Smooth muscle cell of the brain vasculature (primary cell): ENCODE measurements around the gene SORCS1.

Experiments used
- DNase-seq: peaks from one replicate; pipeline ENCODE4 v3.0.0-alpha.2; 2012; ENCODE audit warnings: low read depth, low spot score

Gene SORCS1

DNA sequence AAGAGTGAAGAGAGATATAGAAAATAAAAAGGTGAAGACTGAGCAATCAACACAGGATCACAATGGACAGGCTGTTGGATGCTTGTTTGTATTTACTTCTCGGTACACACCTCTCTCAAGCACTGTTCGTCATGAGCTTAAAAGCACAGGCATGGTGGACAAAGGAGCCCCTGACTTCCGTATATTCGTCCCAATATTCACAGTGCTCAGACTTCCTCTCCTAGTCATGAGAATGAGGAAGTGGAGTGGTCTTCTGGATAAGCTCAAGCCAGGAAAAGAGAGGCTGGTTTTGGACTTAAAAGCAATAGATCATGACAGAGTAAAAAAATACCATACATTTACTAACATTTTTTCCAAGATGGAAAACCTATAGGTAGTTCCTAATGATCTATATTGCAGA is 172.5 kb downstream of the SORCS1 start:
- no peak for DNase-seq

DNA sequence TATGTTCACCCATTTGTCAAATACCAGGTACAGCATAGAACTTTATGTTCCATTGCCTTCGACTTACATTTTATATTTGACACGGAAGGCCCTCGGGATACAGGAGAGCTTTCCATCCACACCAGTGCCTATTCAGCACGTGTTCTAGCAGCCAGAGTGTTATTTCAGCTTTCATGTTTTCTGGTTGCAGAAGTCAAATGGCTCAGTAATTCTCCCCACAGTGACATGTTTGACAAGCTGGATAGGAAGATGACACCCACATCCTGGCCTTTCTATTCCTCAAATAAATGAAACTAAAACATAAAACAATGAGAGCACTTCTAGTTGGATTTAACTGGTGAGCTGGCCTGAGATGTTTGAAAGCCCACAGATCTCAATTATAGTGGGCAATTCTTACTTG is 173.4 kb downstream of the SORCS1 start:
- no peak for DNase-seq

GRCh38 chr10:106987362-106987761 is 177.1 kb downstream of the SORCS1 start:
- no peak for DNase-seq

DNA sequence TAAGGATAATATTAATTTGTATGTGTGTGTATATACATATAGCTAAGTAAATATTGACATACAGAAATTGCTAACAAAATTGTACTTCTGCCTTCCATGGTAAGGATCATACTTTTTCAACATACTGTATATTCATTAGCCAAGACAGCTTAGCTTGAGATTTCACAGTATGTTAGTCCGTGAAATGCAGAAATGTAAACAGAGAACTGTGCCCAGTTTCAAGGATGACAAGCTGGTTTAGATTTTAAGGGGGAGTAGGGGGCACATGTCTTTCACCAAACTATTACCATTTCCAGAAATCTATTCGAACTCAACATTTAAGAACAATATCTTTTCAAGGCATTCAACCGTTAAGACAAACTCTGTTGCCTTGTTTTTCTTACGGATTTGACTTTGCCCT is 182.2 kb downstream of the SORCS1 start:
- no peak for DNase-seq

DNA sequence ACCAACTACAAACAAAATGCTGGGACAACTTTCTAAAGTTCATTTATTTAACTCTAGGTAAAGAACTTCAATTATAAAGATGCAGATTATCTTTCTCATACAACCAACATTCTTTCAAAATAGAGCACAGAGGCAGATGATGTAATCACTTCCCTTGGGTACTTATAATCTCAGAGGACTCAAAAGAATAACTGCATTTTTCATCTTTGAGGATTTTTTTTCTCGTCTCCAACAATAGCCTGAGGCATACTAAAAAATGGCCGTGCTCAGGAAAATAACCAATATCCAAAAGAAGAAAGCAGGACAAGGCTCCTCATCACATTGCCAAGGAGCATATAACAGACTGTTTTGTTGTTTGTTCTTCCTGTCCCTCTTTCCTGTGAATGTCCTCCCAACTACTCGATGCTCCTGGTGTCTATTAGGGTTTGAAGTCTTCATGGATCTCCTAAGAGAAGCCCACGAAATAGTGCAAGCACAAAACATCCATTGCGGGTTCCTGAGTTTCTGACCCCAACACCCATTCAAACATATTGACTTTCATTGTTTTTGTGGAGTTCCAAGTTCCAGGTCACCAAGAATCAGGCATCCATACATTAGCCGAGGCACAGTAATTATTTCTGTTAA is 182.9 kb downstream of the SORCS1 start:
- no peak for DNase-seq

- DNase-seq: no peak
Measured at GRCh38 chr10:106980495-106981451, 183.7 kb downstream of the SORCS1 start.

DNA sequence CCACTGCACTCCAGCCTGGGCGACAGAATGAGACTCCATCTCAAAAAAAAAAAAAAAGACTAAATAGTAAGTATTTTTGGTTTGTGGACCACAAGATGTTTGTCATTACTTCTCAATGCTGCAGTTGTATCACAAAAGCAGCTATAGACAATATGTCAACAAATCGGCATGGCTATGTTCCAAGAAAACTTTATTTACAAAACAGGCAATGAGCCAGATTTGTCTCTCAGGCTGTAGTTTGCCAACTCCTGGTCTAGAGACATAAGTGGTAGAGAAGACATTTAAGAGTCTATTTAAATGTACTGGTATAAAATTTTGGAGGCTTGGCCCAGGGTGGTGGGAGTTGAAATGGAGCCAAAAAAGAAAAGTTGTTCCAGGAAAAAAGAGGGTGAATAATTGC is 185.8 kb downstream of the SORCS1 start:
- DNase-seq: no peak

- DNase-seq: no peak
Measured at GRCh38 chr10:106973716-106974115, 190.8 kb downstream of the SORCS1 start.

- DNase-seq: no peak
Measured at GRCh38 chr10:106973288-106973687, 191.2 kb downstream of the SORCS1 start.

GRCh38 chr10:106972381-106972780 is 192.1 kb downstream of the SORCS1 start:
- no peak for DNase-seq

DNA sequence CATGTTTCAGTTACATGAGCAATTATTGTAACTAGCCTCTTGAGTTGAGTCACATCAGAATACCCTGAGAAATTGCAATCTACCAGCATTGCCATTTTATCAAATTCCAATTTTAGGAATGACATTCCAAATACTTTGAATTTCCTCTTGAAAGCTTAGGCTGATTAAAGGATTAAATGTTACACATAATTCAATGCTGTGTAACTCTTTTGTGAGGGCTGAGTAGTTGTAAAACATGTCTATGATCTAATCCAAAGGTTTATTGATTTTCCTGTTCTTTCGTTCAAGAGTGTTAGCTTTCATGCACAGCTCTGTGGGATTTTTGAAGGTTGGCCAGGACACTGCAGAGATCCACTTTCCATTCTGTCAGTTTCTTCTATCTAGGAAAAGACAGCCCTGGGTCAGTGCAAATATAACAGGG is 193.1 kb downstream of the SORCS1 start:
- no peak for DNase-seq

GRCh38 chr10:106967452-106967851 is 197.1 kb downstream of the SORCS1 start:
- DNase-seq: no peak

GRCh38 chr10:106960812-106961211 is 203.7 kb downstream of the SORCS1 start:
- DNase-seq: no peak

DNA sequence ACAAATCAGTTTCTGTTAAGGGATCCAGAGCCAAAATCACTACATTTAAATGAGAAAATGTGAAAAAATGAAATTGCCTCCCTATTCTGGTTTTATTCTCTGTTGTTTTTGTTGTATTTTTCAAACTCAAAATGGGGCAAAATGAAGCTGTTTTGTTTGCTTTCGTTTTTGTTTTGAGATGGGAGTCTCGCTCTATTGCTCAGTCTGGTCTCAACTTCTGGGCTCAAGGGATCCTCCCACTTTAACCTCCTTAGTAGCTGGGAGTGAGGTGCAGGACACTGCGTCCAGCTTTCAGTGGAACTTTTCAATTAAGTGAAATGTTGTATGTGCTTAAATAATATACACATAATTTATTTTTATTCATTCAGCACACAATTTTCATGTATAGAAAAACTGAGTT is 205.0 kb downstream of the SORCS1 start:
- no peak for DNase-seq

DNA sequence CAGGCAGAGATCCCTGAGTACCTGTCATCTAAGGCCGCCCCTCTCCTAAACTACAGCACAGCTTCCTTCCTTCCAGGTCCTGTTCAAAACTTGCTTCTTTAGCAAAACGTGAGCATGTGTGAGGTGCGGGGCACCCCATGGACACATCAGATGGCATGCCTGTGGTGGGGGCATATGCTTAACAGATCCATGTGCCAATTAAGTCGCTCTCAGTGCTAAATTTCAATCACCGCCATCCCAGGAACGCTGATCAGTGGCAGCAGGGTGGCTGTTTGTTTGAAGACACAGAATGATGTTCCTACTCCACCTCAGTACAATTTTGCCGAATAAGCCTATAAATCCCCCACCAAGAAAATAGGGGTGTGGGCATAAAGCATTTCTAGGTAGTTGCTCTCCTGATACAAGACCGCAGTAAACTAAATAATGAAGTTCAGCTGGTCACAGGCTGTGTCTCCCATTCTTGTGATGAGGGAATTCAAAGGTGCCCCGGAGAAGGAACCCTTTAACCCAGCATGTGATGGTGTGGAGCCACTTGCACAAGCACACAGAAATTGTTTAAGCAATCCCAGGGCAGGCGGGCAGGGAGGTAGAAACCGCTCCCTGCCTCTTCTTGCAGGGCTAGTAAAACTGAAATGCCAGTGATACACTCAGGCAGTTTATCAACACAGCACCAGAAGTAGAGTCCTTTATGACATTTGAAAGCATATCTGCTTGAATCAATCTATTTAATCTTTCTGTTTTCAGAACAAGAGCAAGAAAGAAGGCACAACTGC is 205.7 kb downstream of the SORCS1 start:
- DNase-seq: no peak

DNA sequence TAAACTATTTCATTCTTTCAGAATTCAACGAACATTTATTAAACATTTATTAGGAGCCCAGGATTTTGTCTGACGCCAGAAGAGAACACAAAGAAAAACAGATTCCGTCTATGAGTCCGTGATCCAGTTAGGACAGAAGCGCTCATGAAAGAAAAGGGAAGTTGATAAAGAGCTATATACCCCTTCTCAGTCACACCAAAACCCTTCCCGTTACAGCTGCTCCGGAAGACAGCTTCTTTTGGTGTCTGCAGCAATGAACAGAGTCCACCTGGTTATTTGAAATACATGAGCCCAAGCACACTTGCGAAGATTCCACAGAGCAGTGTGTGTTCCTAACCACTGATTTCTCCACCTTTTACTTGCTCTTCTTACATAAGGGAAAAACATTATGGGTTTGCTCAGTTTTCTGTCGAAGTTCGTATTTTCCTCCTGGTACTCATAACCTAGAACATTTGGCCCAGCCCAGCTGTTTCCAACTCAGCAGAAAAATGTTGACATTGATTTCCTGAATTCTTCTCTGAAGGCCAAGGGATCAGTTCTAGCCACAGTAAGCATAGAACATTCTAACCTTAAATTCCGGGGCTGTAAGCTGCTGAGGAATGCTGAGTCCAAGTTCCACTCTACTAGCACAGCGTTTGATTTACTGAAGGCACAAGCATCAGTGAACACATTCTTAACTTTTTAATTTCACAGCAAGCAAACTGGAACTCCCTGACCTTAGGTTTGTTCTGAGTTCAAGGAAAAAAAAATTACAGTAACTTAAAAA is 206.5 kb downstream of the SORCS1 start:
- DNase-seq: no peak

GRCh38 chr10:106956216-106956915 is 208.1 kb downstream of the SORCS1 start:
- DNase-seq: no peak

GRCh38 chr10:106955133-106955532 is 209.4 kb downstream of the SORCS1 start:
- no peak for DNase-seq

DNA sequence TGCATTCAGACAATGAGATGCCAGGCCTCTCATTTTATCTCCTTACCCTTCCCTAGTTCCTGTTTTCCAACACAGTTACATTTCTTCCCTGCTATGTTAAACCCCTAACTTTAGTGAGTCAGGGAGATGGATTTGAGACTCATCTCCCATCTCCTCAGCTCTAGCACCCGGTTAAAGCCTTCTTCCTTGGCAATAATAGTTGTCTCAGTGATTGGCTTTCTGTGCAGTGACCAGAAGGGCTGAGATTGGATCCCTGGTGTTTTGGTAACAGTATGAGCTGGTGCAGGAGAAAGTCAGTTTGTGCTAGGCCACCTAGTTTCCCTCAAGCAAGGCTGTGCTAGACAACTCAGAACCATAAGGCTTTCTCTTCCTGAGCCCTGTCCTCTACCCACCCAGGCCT is 212.5 kb downstream of the SORCS1 start:
- no peak for DNase-seq

GRCh38 chr10:106949680-106950478 is 214.6 kb downstream of the SORCS1 start:
- no peak for DNase-seq
